Loucy (cell line): Measurements from ENCODE around the gene TMPO.

ENCODE experiments used
- EZH2phosphoT487 ChIP-seq: fragments of 200-600 bp; IDR thresholded peaks from 2 replicates; pipeline ENCODE4 v1.6.1; 2018; ENCODE audit warnings: antibody characterized with exemption, mild to moderate bottlenecking, moderate library complexity, borderline replicate concordance
- TF ChIP-seq, protein P1 (sequence below): fragments of 200-600 bp; sonication (generic); conservative IDR thresholded peaks from 2 replicates; pipeline ENCODE4 v1.5.1; 2014; ENCODE audit warnings: mild to moderate bottlenecking, antibody characterized with exemption, low read length

DNA sequence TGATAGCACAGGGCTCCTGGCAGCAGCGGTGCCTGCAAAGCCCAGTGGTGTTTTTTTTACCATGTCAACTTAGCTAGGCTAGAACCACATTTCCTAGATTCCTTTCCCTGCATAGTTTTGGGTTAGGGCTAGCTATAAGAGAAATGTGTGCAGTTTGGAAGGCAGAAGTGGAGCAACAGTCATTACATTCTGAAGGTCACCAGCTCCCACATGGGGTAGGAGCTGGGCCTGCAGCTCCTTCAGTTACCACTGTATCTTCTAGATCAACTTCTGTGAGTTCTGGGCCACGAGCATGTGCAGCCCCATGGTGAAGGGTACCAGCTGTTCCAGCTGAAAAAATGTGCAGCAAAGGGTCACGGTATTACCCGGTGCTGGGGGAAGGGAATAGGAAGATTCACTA, 75.8 kb downstream of the TMPO start:
- TF ChIP-seq, protein P1, sequence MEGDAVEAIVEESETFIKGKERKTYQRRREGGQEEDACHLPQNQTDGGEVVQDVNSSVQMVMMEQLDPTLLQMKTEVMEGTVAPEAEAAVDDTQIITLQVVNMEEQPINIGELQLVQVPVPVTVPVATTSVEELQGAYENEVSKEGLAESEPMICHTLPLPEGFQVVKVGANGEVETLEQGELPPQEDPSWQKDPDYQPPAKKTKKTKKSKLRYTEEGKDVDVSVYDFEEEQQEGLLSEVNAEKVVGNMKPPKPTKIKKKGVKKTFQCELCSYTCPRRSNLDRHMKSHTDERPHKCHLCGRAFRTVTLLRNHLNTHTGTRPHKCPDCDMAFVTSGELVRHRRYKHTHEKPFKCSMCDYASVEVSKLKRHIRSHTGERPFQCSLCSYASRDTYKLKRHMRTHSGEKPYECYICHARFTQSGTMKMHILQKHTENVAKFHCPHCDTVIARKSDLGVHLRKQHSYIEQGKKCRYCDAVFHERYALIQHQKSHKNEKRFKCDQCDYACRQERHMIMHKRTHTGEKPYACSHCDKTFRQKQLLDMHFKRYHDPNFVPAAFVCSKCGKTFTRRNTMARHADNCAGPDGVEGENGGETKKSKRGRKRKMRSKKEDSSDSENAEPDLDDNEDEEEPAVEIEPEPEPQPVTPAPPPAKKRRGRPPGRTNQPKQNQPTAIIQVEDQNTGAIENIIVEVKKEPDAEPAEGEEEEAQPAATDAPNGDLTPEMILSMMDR = no peak
- TF ChIP-seq EZH2phosphoT487 = no peak
